ENCODE data around the gene ALOX15.

The ALOX15 gene

GRCh38 chr17:4620531-4621101, 20.9 kb downstream of the ALOX15 start:
- peaks cover 0 to 5% (median 2%) of the 10 kb centered on the region in 4 donors for H3K4me1 ChIP-seq
- intact Hi-C loops (cut with DNase I; ENCODE audit: low total_unique reads), result no loop called here
- no peaks in the 10 kb centered on the region for H3K36me3 ChIP-seq
- no peaks in the 10 kb centered on the region for H3K9me3 ChIP-seq
- H3K27ac ChIP-seq, result no peak overlapping the region
- DNase-seq, result no peak
- no peak for TF ChIP-seq CTCF (IDR thresholded peaks at IDR 0.05)
- peaks cover 0 to 18% of the 10 kb centered on the region in 2 donors for H3K27me3 ChIP-seq
- H3K4me3 ChIP-seq, result no peak overlapping the region

- TF ChIP-seq CTCF (IDR thresholded peaks at IDR 0.05), result no peak
- H3K9me3 ChIP-seq, result no peaks in the 10 kb centered on the region
- peaks cover 0 to 22% of the 10 kb centered on the region in 2 donors for H3K27me3 ChIP-seq
- no peak for DNase-seq
- H3K4me1 ChIP-seq, result no peaks in the 10 kb centered on the region
- no peaks in the 10 kb centered on the region for H3K36me3 ChIP-seq
- H3K27ac ChIP-seq, result no peak overlapping the region
- intact Hi-C loops (cut with DNase I; ENCODE audit: low total_unique reads), result no loop called here
- H3K4me3 ChIP-seq, result no peak overlapping the region
Observed at GRCh38 chr17:4617590-4618351, 23.7 kb downstream of the ALOX15 start.

GRCh38 chr17:4617090-4617489, 24.4 kb downstream of the ALOX15 start:
- Histone ChIP-seq H3K4me1 (no peaks in the 10 kb centered on the region), H3K9me3 (no peaks in the 10 kb centered on the region), H3K36me3 (no peaks in the 10 kb centered on the region), H3K27me3 (peaks cover 0 to 22% of the 10 kb centered on the region in 2 donors), H3K27ac (no peak overlapping the region), H3K4me3 (no peak overlapping the region)
- TF ChIP-seq CTCF (IDR thresholded peaks at IDR 0.05), result no peak
- no peak for DNase-seq
- intact Hi-C loops (cut with DNase I; ENCODE audit: low total_unique reads), result no loop called here

- H3K4me3 ChIP-seq, result no peak overlapping the region
- no peaks in the 10 kb centered on the region for H3K9me3 ChIP-seq
- TF ChIP-seq CTCF (IDR thresholded peaks at IDR 0.05), result no peak
- H3K36me3 ChIP-seq, result no peaks in the 10 kb centered on the region
- no peak overlapping the region for H3K27ac ChIP-seq
- H3K27me3 ChIP-seq, result peaks cover 0 to 22% of the 10 kb centered on the region in 2 donors
- no peaks in the 10 kb centered on the region for H3K4me1 ChIP-seq
- intact Hi-C loops (cut with DNase I; ENCODE audit: low total_unique reads), result no loop called here
- no peak for DNase-seq
Observed at GRCh38 chr17:4616476-4616875, 25.0 kb downstream of the ALOX15 start.

- no peak for TF ChIP-seq CTCF (IDR thresholded peaks at IDR 0.05)
- H3K4me3 ChIP-seq, result no peak overlapping the region
- H3K27me3 ChIP-seq, result peaks cover 0 to 14% of the 10 kb centered on the region in 2 donors
- H3K27ac ChIP-seq, result no peak overlapping the region
- DNase-seq, result no peak
- H3K36me3 ChIP-seq, result no peaks in the 10 kb centered on the region
- H3K9me3 ChIP-seq, result no peaks in the 10 kb centered on the region
- intact Hi-C loops (cut with DNase I; ENCODE audit: low total_unique reads), result no loop called here
- H3K4me1 ChIP-seq, result no peaks in the 10 kb centered on the region
Observed at GRCh38 chr17:4610656-4611055, 30.8 kb downstream of the ALOX15 start.

All from tibial artery (tissue), 4 donors.